Spinal cord (tissue), 10 donors: Measurements from ENCODE around the gene CERT1. TPM values are rescaled to one million over a fixed set of nuclear protein-coding genes. Genes with fewer than 3 reads are reported as not detected.
"Not testable (repeated sequence)": the region's sequence is repeated elsewhere in the genome, so short reads cannot be mapped to it uniquely, and the experiment has no call there.

Source experiments
- DNase-seq, 6 donors: peaks; one replicate each; pipeline versions ENCODE4 v3.0.0 to v3.0.0-alpha.2; 2013 to 2015; ENCODE audit warnings: low spot score in 6 of 6, low read depth in 4 of 6
- H3K27ac ChIP-seq: one replicate; pipeline ENCODE4 v1.5.1; 2013; ENCODE audit warnings: low read depth, low read length, control low read depth
- H3K27me3 ChIP-seq: one replicate; pipeline ENCODE4 v1.6.1; 2013; ENCODE audit warnings: low read length; ENCODE audit not compliant: control insufficient read depth, insufficient read depth
- H3K36me3 ChIP-seq: one replicate; pipeline ENCODE4 v1.6.1; 2013; ENCODE audit warnings: low read length; ENCODE audit not compliant: control insufficient read depth, insufficient read depth
- H3K4me1 ChIP-seq: one replicate; pipeline ENCODE4 v1.6.1; 2013; ENCODE audit warnings: low read length; ENCODE audit not compliant: control insufficient read depth, insufficient read depth
- H3K4me3 ChIP-seq: one replicate; pipeline ENCODE4 v1.5.1; 2013; ENCODE audit warnings: low read depth, low read length, control low read depth
- H3K9me3 ChIP-seq: one replicate; pipeline ENCODE4 v1.6.1; 2013; ENCODE audit warnings: low read length; ENCODE audit not compliant: control insufficient read depth, insufficient read depth
- WGBS: methylation state at CpG from one replicate; pipeline ENCODE4 v1.1.5; 2013; ENCODE audit warnings: missing lambda C conversion rate; ENCODE audit not compliant: insufficient coverage; 5-methylcytosine and 5-hydroxymethylcytosine counted together
- polyA plus RNA-seq, 2 donors: library from polyadenylated mRNA; unstranded; fragments of 120-200 nt; gene quantifications; one replicate each; pipeline ENCODE4 v1.2.1, GENCODE V29; 2013; ENCODE audit not compliant: insufficient read length in 2 of 2
- total RNA-seq, 2 donors: library from RNA; depleted of rRNA in 1 of 2; stranded (reverse); fragments of 120-200 nt in 1 of 2; fragments of >200 nt in 1 of 2; gene quantifications; one replicate each; pipeline versions ENCODE4 v1.2.3 to v1.2.4, GENCODE V29; 2013 to 2014
- donor health status: healthy.

Gene CERT1
- total and polyA plus RNA-seq, 4 donors: 25.3 to 73.2 (median 42.5) TPM

DNA sequence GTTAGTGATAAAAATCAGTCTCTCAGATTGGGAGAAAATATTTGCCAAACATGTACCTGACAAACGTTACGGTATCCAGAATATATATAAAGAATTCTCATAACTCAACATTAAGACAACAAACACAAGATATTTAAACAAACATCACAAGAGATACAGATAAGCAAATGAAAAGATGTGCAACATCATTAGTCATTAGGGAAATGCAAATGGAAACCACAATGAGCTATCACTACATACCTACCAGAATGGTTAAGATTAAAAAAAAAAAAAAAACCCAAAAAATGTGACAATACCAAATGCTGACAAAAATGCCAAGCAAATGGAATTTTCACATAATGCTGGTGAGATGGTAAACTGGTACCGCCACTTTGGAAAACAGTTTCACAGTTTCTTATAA lies 15.4 kb downstream of the CERT1 start:
- Histone ChIP-seq H3K27ac (no peak overlapping the region), H3K4me3 (no peak overlapping the region), H3K36me3 (peaks cover 11% of the 10 kb centered on the region), H3K27me3 (no peaks in the 10 kb centered on the region), H3K4me1 (no peaks in the 10 kb centered on the region), H3K9me3 (no peaks in the 10 kb centered on the region)
- no peak for DNase-seq
- WGBS: no CpG with 5 or more reads among the region's 3 CpGs

GRCh38 chr5:75491621-75492020 lies 19.8 kb downstream of the CERT1 start:
- H3K27ac ChIP-seq: no peak overlapping the region
- WGBS: no CpG with 5 or more reads among the region's 2 CpGs
- DNase-seq: no peak
- peaks cover 12% of the 10 kb centered on the region for H3K9me3 ChIP-seq
- H3K27me3 ChIP-seq: no peaks in the 10 kb centered on the region
- H3K4me3 ChIP-seq: no peak overlapping the region
- no peaks in the 10 kb centered on the region for H3K4me1 ChIP-seq
- H3K36me3 ChIP-seq: peaks cover 4% of the 10 kb centered on the region

- not testable (repeated sequence) for H3K36me3 ChIP-seq, H3K4me3 ChIP-seq, H3K27ac ChIP-seq, DNase-seq, H3K27me3 ChIP-seq, H3K4me1 ChIP-seq
- peaks cover 15% of the 10 kb centered on the region for H3K9me3 ChIP-seq
- no CpG with 5 or more reads among the region's 6 CpGs for WGBS
These were observed 21.6 kb downstream of the CERT1 start for GRCh38 chr5:75489847-75490246.

DNA sequence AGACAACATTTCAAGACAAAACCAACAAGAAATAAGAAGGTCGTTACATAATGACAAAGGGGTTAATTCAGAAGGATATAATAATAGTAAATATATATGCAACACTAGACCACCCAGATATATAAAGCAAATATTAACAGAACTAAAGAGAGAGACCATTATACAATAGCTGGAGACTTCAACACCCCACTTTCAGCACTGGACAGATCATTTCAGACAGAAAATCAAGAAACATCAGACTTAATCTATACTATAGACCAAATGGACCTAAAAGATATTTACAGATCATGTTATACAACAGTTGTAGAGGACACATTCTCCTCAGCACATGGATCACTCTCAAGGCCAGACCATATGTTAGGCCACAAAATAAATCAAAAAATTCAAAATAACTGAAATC lies 26.8 kb downstream of the CERT1 start:
- Histone ChIP-seq H3K27me3 (no peaks in the 10 kb centered on the region), H3K27ac (no peak overlapping the region), H3K9me3 (peaks cover 18% of the 10 kb centered on the region), H3K4me3 (no peak overlapping the region), H3K4me1 (no peaks in the 10 kb centered on the region), H3K36me3 (no peaks in the 10 kb centered on the region)
- WGBS: no CpG with 5 or more reads among the region's 1 CpG
- no peak for DNase-seq

DNA sequence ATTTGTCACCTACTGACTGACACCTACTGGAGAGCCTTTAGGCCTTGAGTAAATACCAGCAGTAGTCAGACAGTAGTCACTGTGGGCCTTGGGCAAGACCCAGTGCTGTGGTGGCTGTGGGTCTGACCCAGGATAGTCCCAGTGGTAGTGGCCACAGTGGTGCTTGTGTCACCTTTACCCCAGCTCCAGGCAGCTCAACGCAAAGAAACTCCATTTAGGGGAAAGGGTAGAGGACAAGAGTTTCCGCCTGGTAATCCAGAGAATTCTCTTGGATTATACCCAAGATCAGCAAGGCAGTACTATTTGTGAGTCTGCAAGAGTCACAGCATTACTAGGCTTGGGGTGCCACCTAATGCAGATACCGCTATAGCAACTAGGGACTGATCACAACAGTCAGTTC lies 28.9 kb downstream of the CERT1 start:
- WGBS: 100% methylated on average over 3 of the region's 3 CpGs
- no peak for DNase-seq
- Histone ChIP-seq H3K4me1 (no peaks in the 10 kb centered on the region), H3K27me3 (no peaks in the 10 kb centered on the region), H3K36me3 (no peaks in the 10 kb centered on the region), H3K9me3 (peaks cover 14% of the 10 kb centered on the region), H3K27ac (no peak overlapping the region), H3K4me3 (no peak overlapping the region)

GRCh38 chr5:75481024-75481423 lies 30.4 kb downstream of the CERT1 start:
- Histone ChIP-seq H3K27ac (no peak overlapping the region), H3K27me3 (no peaks in the 10 kb centered on the region)
- WGBS: 97% methylated on average over 3 of the region's 4 CpGs

GRCh38 chr5:75475364-75475763 lies 36.1 kb downstream of the CERT1 start:
- Histone ChIP-seq H3K27ac (no peak overlapping the region), H3K27me3 (no peaks in the 10 kb centered on the region), H3K4me3 (no peak overlapping the region), H3K36me3 (no peaks in the 10 kb centered on the region), H3K4me1 (no peaks in the 10 kb centered on the region), H3K9me3 (peaks cover 5% of the 10 kb centered on the region)
- 73% methylated on average over 3 of the region's 4 CpGs for WGBS
- no peak for DNase-seq

More at GRCh38 chr5:75481024-75481423, 30.4 kb downstream of the CERT1 start:
- Histone ChIP-seq H3K36me3 (no peaks in the 10 kb centered on the region), H3K9me3 (peaks cover 5% of the 10 kb centered on the region), H3K4me3 (no peak overlapping the region), H3K4me1 (no peaks in the 10 kb centered on the region)
- DNase-seq: no peak

GRCh38 chr5:75473463-75473862 lies 38.0 kb downstream of the CERT1 start:
- no peak overlapping the region for H3K4me3 ChIP-seq
- DNase-seq: no peak
- H3K27ac ChIP-seq: no peak overlapping the region
- no peaks in the 10 kb centered on the region for H3K36me3 ChIP-seq
- no peaks in the 10 kb centered on the region for H3K27me3 ChIP-seq
- H3K9me3 ChIP-seq: peaks cover 17% of the 10 kb centered on the region
- WGBS: no CpG with 5 or more reads among the region's 2 CpGs
- no peaks in the 10 kb centered on the region for H3K4me1 ChIP-seq

DNA sequence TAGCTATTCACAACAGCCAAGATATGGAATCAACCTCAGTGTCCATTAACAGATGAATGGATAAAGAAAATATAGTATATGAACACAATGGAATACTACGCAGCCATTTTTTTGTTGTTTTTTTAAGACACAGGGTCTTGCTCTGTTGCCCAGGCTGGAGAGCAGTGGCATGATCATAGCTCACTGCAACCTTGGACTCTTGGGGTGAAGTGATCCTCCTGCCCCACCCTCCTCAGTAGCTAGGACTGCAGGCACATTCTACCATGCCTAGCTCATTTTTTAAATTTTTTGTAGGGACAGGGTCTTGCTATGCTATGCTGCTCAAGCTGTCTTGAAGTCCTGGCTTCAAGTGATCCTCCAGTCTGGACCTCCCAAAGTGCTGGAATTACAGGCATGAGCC lies 38.5 kb downstream of the CERT1 start:
- Histone ChIP-seq H3K4me1 (no peaks in the 10 kb centered on the region), H3K27ac (no peak overlapping the region), H3K27me3 (no peaks in the 10 kb centered on the region), H3K4me3 (no peak overlapping the region), H3K36me3 (no peaks in the 10 kb centered on the region), H3K9me3 (peaks cover 18% of the 10 kb centered on the region)
- DNase-seq: no peak
- no CpG with 5 or more reads among the region's 1 CpG for WGBS

GRCh38 chr5:75471193-75471592 lies 40.2 kb downstream of the CERT1 start:
- no peaks in the 10 kb centered on the region for H3K36me3 ChIP-seq
- no peaks in the 10 kb centered on the region for H3K4me1 ChIP-seq
- WGBS: no CpG with 5 or more reads among the region's 2 CpGs
- H3K4me3 ChIP-seq: no peak overlapping the region
- DNase-seq: no peak
- H3K27me3 ChIP-seq: no peaks in the 10 kb centered on the region
- H3K27ac ChIP-seq: no peak overlapping the region
- peaks cover 18% of the 10 kb centered on the region for H3K9me3 ChIP-seq
